ENCODE results near the gene SMARCD3. TPM values are rescaled to one million over a fixed set of nuclear protein-coding genes. Genes with fewer than 3 reads are reported as not detected.

The SMARCD3 gene
- 9.5 and 11.8 TPM in 2 replicates for total RNA-seq (2014; rRNA removed; shearing (Covaris generic))
- 4.8 and 5.1 TPM in 2 replicates for polyA plus RNA-seq (2015; cell fraction: cytosol; rRNA removed)
- 17.0 and 17.8 TPM in 2 replicates for polyA plus RNA-seq (2015; cell fraction: nucleus; rRNA removed)

DNA sequence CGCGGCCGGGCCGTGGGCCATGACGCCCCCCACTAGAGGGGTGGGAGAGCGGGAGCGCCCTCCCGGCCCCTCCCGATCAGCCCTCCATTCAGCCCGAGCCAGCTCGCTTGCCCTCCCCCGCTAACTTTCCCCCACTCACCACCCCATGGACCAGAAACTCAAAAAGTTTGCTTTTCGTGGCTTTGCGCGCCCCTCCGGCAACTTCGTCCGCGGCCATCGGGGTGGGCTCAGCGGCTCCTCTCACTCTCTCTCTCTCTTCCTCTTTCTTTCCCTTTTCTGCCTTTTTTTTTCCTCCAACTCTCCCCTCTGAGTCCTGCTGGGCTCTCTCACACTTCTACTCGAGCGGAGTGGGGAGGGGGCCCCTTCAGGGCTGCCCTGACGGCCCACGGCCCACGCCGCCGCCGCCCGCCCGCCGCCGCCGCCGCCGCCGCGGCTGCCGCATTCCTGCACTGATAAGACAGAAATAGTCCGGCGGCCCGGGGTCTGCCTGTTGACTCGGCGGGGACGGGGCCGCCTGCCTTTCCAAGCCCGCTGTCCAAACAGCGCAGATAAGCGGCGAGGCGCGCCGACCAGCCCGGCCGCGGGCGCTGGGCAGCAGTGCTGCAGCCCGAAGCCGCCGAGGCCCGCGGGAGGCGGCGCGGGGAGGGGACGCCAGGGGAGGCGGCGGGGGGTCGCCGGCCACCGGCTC lies at the start of gene SMARCD3:
TSS of gene SMARCD3 (minus strand) at position 349 of the 688 bp plus-strand sequence. CDS start at position 217, 132 bp downstream.
- DNase-seq (ENCODE audit: low read depth) = peak; percentile 26

DNA sequence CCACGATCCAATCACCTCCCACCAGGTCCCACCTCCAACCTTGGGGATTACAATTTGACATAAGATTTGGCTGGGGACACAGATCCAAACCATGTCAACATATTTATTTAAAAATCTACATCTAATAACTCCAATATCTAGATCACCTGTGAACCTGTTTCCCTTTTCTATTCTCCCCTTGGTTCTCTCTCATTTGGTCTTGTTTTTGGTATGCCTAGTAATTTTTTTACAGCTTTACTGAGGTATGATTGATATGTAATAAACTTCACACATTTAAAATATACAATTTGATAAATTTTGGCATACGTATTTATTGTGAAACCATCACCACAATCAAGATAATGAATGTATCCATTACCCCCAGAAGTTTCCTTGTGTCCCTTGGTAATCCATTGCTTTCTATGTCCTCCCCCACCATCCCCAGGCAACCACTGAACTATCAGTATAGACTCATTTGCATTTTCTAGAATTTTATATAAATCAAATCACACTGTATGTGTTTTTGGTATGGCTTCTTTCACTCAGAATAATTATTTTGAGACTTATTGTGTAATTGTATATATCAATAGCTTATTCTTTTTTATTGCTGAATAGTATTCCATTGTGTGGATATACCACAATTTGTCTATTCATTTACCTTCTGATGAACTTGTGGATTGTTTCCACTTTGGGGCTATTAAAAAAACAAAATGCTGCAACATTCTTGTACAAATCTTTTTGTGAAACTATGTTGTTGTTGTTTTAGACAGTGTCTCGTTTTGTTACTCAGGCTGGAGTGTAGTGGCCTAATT lies 47.9 kb upstream of the SMARCD3 start:
- DNase-seq (ENCODE audit: low read depth) = no peak

DNA sequence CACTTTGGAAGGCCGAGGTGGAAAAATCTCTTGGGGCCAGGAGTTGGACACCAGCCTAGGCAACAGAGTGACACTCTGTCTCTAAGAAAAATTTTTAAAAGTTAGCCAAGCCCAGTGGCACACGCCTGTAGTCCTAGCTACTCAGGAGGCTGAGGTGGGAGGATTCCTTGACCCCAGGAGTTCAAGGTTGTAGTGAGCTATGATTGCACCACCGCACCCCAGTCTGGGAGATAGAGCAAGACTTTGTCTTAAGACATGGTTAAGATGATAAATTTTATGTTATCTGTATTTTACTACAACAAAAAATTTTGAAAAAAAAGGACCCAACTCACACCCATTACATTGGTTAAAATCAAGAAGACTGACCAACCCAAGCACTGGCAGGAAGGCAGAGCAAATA lies 44.4 kb upstream of the SMARCD3 start:
- no peak for DNase-seq (ENCODE audit: low read depth)

DNA sequence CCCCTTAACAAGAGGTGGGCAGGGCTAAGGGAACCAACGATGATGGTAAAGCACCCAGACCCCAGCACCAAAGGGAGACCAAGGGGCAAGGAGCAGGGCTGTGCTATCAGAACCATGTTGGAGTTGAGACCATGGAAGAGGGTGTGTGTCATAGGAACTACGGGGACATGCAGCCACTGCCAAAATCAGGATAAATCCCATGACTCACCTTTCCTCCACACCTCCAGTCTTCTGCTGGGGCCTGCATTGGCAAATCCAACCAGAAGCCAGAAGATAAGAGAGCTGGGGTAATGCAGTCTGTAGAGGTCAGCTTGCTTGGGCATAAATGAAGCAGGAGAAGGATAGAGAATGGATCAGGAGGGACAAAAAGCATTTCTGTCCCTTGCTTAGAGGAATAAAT lies 42.7 kb upstream of the SMARCD3 start:
- no peak for DNase-seq (ENCODE audit: low read depth)

DNA sequence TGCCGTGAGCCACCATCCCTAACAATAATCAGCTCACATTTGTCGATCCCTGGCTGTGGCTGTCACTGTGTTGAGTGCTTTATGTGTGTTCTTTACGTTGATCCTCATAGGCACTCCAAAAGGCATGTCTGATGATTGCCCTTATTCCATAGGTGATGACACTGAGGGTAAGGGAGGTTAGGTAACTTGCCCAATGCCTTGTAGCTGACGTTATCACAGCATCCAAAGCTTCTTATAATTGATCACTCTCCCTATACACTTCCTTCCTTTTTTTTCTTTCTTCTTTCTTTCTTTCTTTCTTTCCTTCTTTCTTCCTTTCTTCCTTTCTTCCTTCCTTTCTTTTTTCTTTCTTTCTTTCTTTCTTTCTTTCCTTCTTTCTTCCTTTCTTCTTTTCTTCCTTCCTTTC lies 41.9 kb upstream of the SMARCD3 start:
- no peak for DNase-seq (ENCODE audit: low read depth)

DNA sequence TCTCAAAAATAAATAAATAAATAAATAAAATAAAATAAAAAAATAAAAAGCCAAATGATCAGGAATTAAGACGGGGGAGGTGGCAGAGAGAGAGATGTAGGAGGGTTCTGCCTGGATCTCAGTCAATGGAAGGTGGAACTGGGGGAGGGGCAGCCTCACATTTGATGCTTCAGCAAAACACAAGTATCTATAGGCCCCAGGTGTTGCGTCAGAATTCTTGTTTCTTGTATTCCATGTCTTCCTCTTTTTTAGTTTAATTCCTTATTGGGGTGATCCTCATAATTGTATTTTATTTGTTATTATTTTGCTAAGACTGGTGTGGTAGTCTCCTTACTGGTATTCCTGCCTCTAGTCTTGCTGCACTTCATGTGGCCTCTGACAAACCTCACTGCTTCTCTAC lies 41.4 kb upstream of the SMARCD3 start:
- DNase-seq (ENCODE audit: low read depth) = no peak

DNA sequence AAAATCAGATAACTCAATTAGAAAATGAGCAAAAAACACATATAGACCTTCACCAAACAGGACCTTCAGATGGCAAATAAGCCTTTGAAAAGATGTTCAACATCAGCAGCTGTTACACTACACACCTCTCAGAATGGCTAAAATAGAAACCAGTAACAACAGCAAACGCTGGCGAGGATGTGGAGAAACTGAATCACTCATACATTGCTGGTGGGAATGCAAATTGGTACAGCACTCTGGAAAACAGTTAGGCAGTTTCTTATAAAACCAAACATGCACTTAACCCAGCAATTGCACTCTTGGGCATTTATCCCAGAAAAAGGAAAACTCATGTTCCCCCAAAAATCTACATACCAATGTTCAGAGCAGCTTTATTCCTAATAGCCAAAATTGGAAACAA lies 37.7 kb upstream of the SMARCD3 start:
- DNase-seq (ENCODE audit: low read depth) = no peak

DNA sequence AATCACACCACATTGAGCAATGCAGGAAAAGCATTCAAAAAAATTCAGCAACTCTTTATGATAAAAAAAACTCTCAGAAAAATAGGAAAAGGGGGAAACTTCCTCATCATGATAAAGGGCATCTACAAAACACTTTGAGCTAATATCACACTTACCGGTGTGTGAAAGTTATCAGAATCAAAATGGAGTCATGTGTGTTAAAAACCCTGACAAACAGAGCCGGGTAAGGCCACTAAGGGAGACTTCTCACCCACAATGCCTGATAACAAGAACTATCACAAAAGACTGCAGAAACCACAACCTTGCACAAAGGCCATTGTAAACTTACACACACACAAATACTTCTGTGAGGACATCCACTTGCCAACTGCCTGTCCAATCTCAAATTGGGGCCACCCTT lies 34.8 kb upstream of the SMARCD3 start:
- no peak for DNase-seq (ENCODE audit: low read depth)

DNA sequence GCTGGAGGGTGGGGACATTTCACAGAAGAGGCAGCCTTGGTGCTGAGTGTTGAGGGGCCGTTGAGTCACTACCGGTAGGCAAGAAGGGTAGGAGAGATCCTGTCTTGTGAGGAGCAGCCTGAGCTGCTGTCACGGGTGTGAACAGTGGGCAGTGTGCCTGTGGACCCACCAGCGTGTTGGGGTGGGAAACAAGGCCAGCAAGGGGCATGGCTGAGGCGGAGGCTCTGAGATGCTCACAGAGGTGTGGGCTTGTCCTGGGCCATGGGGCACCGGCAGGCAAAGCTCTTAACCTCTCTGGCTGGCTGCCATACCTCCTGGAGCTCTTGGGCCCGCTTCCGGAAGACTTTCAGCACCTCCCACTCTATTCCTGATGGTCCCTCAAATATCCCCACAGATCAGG lies 33.6 kb upstream of the SMARCD3 start:
- no peak for DNase-seq (ENCODE audit: low read depth)

DNA sequence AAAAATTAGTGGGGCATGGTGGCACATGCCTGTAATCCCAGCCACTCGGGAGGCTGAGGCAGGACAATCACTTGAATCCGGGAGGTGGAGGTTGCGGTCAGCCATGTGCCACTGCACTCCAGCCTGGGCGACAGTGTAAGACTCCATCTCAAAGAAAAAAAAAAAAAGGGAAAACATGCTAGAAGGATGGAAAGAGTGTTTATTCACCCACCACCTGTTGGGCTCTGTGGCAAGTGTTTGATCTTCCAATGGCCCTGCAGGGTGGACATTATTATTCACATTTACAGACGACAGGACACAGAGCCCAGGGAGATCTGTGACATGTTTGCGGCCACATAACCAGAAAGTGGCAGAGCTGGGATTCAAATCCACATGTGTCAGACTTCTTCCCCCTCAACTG lies 33.2 kb upstream of the SMARCD3 start:
- no peak for DNase-seq (ENCODE audit: low read depth)

DNA sequence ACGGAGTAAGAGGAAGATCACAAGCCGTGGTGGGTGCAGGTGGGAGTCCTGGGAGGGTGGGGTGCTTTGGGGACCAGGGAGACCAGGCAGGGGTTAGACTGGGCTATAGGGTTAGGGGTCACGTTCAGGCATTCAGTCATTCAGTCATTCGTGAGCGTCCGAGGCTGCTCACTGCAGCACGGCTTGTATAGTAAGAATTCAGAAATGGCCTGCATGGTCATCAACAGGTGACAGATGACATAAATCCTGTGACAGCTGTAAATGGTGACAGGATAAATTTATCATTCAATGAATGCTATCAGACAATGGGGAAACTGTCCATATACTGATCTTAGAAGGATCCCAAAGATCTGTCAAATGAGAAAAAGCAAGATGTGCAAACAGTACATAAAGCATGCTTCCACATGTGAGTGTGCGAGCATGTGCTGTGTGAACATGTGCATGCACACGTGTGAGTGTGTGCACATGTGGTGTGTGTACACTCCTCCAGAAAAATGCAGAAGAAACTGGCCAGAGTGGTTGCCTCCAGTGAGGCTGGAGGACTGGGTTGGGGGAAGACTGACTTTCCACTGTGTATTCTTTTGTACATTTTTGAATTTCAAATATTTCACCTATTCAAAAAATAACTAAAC lies 32.0 kb upstream of the SMARCD3 start:
- DNase-seq (ENCODE audit: low read depth) = no peak

DNA sequence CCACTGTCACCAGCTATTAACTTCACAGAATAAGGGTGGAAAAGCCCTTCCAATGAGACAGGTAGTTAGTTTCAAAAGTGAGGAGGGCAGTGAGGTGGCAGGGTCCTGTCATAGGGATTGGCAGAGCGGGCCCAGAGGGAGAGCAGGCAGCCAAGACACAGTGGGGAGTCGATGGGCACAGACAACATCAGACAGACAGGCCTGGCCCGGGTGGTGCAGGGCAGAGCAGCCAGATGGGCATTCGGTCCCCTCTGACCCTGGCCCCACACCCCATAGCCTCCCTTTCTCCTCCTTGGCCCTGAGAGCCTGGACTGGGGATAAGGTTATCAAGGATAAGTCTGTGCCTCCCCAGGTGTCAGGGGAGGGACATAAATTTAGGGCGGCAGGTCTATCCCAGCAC lies 31.4 kb upstream of the SMARCD3 start:
- no peak for DNase-seq (ENCODE audit: low read depth)

DNA sequence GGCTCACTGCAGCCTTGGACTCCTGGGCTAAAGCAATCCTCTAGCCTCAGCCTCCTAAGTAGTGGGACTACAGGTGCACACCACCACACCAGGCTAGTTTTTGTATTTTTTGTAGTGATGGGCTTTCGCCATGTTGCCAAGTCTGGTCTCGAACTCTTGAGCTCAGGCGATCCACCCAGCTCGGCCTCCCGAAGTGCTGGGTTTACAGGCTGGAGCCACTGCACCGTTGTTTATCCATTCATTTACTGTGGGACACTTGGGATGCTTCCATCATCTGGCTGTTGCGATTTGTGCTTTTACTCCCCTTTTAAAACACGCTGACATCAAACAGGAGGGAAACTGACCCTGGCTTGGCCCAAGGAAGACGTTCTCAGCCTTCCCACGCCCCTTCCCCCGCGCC lies 30.5 kb upstream of the SMARCD3 start:
- DNase-seq (ENCODE audit: low read depth) = no peak

DNA sequence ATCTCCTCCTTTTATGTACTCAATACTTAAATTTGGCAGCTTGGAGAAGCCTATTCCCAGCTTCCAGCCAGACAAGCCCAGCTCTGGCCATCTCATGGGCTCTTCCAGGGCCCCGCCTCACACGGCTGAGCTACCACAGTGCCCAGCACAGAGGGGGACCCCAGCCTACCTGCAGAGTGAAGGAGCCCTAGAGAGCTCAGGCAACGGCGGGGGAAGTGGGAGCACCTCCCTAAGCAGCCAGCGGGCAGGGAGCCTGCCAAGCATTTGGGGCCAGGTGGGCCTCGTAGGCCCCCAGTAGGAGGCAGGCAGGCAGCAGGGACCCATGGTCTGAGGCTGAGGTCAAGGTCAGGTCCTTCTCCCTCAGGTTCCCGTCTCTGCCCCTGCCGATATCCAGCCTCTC lies 29.1 kb upstream of the SMARCD3 start:
- DNase-seq (ENCODE audit: low read depth) = no peak

DNA sequence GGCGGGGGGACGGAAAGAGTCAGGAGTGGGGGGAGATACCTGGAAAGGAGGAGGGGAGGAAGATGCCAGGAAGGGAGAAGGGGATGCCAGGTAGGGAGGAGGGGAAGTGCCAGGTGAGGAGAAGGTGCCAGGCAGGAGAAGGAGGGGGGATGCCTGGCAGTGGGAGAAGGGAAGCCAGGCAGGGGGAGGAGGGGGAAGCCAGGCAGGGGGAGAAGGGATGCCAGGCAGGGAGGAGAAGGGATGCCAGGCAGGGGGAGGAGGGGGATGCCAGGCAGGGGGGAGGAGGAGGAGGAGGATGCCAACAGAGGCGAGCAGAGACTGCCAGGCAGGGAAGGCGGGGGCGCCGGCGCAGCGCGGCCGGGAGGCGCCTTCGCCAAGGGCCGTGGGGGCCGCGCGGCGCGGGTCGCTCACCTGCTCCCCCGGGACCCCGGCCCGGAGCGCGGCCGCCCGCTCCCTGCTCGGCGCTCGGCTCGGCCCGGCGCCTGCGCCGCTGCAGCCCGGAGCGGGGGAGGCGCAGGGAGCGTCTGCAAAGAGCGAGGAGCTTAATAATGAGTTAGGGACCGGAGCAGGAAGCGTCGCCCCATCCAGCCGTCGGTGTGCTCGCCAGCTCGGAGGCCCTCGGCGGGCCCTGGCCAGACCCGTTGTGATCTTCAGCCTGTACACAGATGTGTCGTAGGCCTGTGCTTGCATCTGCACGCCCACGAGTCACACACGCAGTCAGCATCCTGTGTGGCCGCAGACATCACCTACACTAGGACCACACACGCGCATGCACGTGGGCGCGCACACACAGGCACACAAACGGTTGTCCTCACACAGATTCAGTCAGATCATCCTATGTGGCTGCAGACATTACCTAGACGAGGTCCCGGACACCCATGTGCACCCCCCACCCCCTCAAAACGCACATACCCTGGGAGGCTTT lies 28.4 kb upstream of the SMARCD3 start:
- DNase-seq (ENCODE audit: low read depth) = peak; percentile 39

DNA sequence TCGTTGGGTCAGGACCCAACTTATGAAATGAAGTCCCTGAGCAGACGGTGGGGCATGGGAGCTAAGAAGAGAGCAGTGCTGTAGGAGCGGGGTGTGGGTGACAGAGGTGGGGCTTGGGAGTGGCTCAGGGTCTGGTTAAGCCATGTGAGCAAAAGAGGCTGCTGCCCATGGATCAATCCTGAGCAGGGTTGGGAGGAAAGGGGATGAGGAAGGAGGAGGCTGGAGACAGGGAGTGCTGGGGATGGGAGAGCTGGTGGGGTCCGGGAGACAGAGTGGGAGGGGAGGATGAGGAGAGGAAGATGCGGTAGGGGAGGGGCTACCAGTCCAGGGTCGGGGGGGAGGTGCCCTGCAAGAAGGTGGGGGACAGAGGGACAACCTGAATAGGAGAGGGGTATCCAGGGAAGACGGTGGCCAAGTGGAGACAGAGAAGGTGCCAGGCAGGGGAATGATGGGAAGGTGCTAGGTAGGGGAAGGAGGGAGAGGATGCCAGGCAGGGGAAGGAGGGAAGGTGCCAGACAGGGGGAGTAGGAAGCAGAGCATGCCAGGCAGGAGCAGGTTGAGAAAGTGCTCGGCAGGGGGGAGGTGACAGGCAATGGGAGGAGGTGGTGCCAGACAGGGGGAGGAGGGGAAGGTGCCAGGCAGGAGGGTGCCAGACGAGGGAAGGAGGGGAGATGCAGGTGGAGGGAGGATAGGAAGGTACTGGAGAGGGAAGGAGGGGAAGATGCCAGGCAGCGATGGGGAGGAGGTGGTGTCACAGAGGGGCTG lies 27.5 kb upstream of the SMARCD3 start:
- DNase-seq (ENCODE audit: low read depth) = no peak

DNA sequence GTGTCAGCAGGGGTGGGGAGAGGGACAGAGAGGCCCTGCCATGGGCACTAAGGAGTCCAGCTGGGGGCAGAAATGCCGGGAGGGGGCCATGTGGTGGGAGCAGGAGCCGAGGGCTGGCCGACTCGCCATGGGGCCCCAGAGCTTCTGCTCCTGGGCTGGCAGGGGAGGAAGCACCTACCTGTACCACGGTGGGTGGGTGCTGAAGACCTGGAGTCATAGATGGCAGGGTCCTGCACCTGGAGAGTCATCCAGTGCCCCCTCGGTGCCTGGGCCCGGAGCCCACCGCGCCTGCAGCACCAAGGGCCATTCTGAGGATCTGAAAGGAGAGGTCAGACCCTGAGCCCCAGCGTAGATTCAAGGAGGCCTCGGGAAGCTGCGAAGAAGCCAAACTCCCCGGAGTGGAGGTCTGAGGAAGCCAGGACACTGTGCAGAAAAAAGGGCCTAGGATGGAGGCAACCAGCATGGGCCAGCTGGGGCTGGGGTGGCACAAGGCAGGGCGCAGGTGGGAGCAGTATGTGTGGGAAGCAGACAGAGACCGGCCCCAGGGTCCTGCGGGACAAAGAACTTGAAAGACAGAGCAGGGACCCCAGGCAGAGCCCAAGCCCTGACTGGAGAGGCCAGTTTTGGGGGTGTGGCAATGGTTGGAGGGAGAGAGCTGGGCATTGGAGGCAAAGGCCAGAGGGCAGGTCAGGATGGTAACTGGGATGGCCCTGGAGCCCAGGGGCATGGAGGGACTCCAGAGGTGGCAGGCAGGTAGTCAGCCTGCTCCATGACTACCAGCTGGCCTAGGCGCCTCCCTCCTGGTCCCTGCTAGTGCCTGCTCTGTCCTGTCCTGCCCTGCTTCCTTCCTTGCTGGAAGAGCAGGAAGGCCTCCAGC lies 26.7 kb upstream of the SMARCD3 start:
- DNase-seq (ENCODE audit: low read depth) = no peak

DNA sequence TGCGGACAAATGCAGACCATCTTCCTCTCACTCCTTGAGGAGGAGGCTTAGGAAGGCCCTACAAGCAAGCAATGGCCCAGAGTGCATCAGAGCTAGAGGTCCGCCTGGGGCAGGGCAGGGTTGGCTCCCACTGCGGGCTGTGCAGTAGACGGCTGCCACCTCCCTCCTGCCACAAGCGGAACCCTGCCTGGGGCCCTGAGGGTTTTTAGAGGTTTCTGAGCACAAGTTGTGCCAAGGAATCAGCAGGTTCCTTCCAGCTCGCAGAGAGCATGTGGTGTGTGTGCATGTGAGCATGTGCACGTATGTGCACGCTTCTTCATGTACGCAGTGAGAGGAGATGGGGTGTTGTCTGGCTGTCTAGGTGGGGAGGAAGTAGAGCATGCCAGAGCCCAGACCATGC lies 25.9 kb upstream of the SMARCD3 start:
- no peak for DNase-seq (ENCODE audit: low read depth)

DNA sequence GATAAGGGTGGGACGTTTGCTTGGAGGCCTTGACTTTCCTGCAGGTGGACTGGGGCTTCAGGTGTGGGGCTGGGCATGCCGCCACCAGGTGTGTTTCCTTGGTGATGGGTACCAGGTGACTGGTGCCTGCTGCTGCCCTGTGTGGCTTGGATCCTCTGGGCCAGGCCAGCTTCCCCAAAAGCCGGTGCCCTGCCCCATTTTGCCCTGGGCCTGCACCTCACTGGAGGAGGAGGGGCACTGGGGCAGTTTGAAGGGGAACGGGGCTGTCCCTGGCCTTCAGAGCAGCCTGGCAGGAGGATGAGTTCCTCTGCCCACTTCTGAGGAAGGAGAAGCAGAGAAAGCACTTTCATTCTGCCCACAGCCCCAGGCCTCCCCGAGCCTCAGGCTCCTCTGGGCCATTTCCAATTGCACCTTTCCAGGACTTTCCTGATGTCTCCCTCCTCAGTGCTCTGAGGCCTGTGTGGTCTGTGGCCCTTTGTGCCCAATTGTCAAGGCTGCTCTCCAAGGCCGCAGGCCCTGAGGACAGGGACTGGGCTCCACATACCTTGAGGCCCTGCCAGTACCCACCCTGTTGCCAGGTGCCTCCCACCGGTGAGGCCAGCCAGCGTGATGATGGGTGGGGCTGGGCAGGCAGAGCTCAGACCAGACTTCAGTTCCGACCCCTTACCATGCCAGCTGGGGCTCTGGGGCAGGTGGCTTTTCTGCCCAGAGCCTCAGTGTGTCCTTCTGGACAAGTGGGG lies 25.3 kb upstream of the SMARCD3 start:
- no peak for DNase-seq (ENCODE audit: low read depth)
